CD4-positive, alpha-beta T cell (primary cell): ENCODE measurements around the gene OSBPL1A. TPM values are rescaled to one million over a fixed set of nuclear protein-coding genes. Genes with fewer than 3 reads are reported as not detected.

Source experiments
- ATAC-seq: fragments of 200-7000 bp; cut with Tn5 transposase; one replicate; pipeline ENCODE4 v1.10.0; 2022; ENCODE audit warnings: mild to moderate bottlenecking; ENCODE audit not compliant: poor library complexity
- CTCF ChIA-PET: fragments of 350-600 bp; sonication (Branson Sonifier 250); formaldehyde crosslinking; loops from one replicate; lab custom pipeline; 2021; ENCODE audit warnings: antibody characterized with exemption, inconsistent platforms; lab: Charles Lee
- POLR2A ChIA-PET: fragments of 350-600 bp; sonication (Branson Sonifier 250); formaldehyde crosslinking; loops from one replicate; lab custom pipeline; 2021; ENCODE audit warnings: antibody characterized with exemption, inconsistent platforms; lab: Charles Lee
- DNase-seq, 14 experiments: peaks; one replicate each; pipeline ENCODE4 v3.0.0-alpha.2; 2013 to 2020; ENCODE audit warnings: mixed read lengths in 2 of 14
- H3K27ac ChIP-seq, 2 donors: one replicate each; pipeline versions ENCODE4 v1.5.1 to v1.7.0; 2013; ENCODE audit warnings: low read length in 2 of 2, low read depth in 1 of 2, mild to moderate bottlenecking in 1 of 2
- H3K27me3 ChIP-seq, 2 experiments: 1 replicate in 1 of 2; 2 replicates in 1 of 2; pipeline versions ENCODE4 v1.6.1 to v1.7.0; 2013; ENCODE audit warnings: low read length in 2 of 2, control low read depth in 1 of 2, mild to moderate bottlenecking in 1 of 2, moderate library complexity in 1 of 2; ENCODE audit not compliant: insufficient read depth in 2 of 2, control insufficient read depth in 1 of 2
- H3K36me3 ChIP-seq: one replicate; pipeline ENCODE4 v1.6.1; 2013; ENCODE audit warnings: low read length, control low read depth; ENCODE audit not compliant: insufficient read depth
- H3K4me1 ChIP-seq: one replicate; pipeline ENCODE4 v1.6.1; 2013; ENCODE audit warnings: low read length, control low read depth; ENCODE audit not compliant: insufficient read depth
- H3K4me3 ChIP-seq: one replicate; pipeline ENCODE4 v1.5.1; 2013; ENCODE audit warnings: mild to moderate bottlenecking, low read length, moderate library complexity
- H3K9me3 ChIP-seq, 2 experiments: 1 replicate in 1 of 2; 2 replicates in 1 of 2; pipeline versions ENCODE4 v1.6.1 to v1.7.0; 2013; ENCODE audit warnings: low read length in 2 of 2, mild to moderate bottlenecking in 2 of 2, control low read depth in 1 of 2, moderate library complexity in 1 of 2; ENCODE audit not compliant: control insufficient read depth in 1 of 2, insufficient read depth in 1 of 2
- H3K27ac Mint-ChIP-seq: one replicate; pipeline ENCODE4 v1.8.0; 2020; ENCODE audit warnings: mixed read lengths
- H3K27me3 Mint-ChIP-seq: one replicate; pipeline ENCODE4 v1.8.0; 2021; ENCODE audit warnings: mixed read lengths
- H3K36me3 Mint-ChIP-seq: one replicate; pipeline ENCODE4 v1.8.0; 2021; ENCODE audit warnings: low read depth, mixed read lengths
- H3K4me1 Mint-ChIP-seq: one replicate; pipeline ENCODE4 v1.8.0; 2021; ENCODE audit warnings: low read depth, mixed read lengths
- H3K4me3 Mint-ChIP-seq: one replicate; pipeline ENCODE4 v1.8.0; 2020; ENCODE audit warnings: mild to moderate bottlenecking, mixed read lengths
- H3K9me3 Mint-ChIP-seq: one replicate; pipeline ENCODE4 v1.8.0; 2020; ENCODE audit warnings: mixed read lengths
- CTCF ChIP-seq: fragments of 200-600 bp; IDR thresholded peaks from one replicate; pipeline ENCODE4 v1.8.0; 2022; ENCODE audit warnings: antibody characterized with exemption, mild to moderate bottlenecking
- intact Hi-C, 2 experiments: fragments of 100-400 bp; cut with DNase I in 1 of 2; cut with micrococcal nuclease in 1 of 2; formaldehyde crosslinking; loops; one replicate each; pipeline versions ENCODE4 v1.15.1 to v1.9.0; 2023 to 2025; cut with DNase I, micrococcal nuclease
- total RNA-seq, 174 experiments: library from RNA in 2 of 174; stranded (reverse) in 2 of 174; gene quantifications; one replicate each; pipeline ENCODE4 v1.2.3 and lab custom pipeline; 2021 to 2026

Gene OSBPL1A
- total RNA-seq, 2 experiments from 2014 or later, result 2.7 TPM

GRCh38 chr18:24232800-24233199, 164.8 kb downstream of the OSBPL1A start:
- TF ChIP-seq CTCF, result no peak
- Mint-ChIP-seq H3K4me1 (no peaks in the 10 kb centered on the region), H3K36me3 (no peaks in the 10 kb centered on the region), H3K27ac (no peak overlapping the region), H3K9me3 (no peaks in the 10 kb centered on the region), H3K4me3 (no peak overlapping the region), H3K27me3 (peaks cover 5% of the 10 kb centered on the region)
- H3K36me3 ChIP-seq, result no peaks in the 10 kb centered on the region
- H3K4me1 ChIP-seq, result no peaks in the 10 kb centered on the region
- DNase-seq (no peak), ATAC-seq (no peak)
- CTCF ChIA-PET, result no interaction called here
- intact Hi-C loops, result no loop called here
- no peaks in the 10 kb centered on the region for H3K27me3 ChIP-seq
- no peak overlapping the region for H3K27ac ChIP-seq
- H3K4me3 ChIP-seq, result no peak overlapping the region
- POLR2A ChIA-PET, result no interaction called here
- H3K9me3 ChIP-seq, result no peaks in the 10 kb centered on the region

DNA sequence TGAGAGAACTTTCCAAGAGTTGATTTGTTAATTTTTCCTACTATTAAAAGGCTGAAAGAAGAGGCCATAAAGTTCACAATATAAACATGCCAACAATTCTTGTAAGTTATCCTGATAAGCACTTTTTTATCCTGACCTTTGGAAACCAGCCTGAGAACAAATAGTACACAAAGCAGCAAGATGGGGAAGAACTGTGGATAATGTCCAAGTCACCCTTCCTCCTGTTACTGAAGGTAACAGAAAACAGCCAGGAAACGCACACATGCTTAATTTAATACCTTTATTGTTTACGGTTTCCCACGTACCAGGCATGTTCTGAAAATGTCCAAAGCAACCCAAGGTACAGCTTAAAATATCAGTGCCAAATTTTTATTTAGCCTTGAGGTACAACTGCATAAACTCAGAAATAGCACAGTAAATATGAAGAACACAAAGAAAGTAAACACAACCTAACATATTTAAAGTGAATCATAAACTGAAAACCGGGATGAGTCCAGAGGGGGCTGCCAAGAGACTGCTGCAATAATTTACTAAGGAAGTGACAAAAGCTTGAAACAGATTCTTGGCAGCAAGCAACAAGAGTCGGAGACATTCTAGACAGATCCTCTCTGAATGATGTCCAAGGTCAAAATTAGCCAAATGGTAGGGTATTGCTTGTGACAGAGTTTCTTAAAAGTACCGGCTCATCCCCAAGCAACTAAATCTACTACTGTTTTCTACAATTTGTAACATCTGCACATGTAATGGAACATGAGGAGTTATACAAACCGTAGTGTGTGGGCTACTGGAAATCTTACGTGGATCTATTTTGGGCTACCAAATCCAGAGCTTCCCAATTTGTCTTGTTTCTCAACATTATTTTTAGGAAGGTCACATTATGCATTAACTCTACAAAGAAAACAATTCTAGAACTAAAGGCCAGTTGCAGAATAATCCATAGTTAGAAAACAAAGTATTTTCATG, 165.6 kb downstream of the OSBPL1A start:
- H3K27ac Mint-ChIP-seq, result no peak overlapping the region
- Histone ChIP-seq H3K9me3 (no peaks in the 10 kb centered on the region), H3K27ac (no peak overlapping the region), H3K4me1 (no peaks in the 10 kb centered on the region), H3K36me3 (no peaks in the 10 kb centered on the region), H3K4me3 (no peak overlapping the region), H3K27me3 (no peaks in the 10 kb centered on the region)
- ATAC-seq, result no peak
- no peaks in the 10 kb centered on the region for H3K36me3 Mint-ChIP-seq
- H3K4me1 Mint-ChIP-seq, result no peaks in the 10 kb centered on the region
- DNase-seq, result no peak
- no peak for TF ChIP-seq CTCF
- H3K9me3 Mint-ChIP-seq, result no peaks in the 10 kb centered on the region
- H3K4me3 Mint-ChIP-seq, result no peak overlapping the region
- ChIA-PET POLR2A (no interaction called here), CTCF (no interaction called here)
- intact Hi-C loops, result no loop called here
- H3K27me3 Mint-ChIP-seq, result peaks cover 5% of the 10 kb centered on the region

- H3K27ac ChIP-seq, result no peak overlapping the region
- CTCF ChIA-PET, result no interaction called here
- no peaks in the 10 kb centered on the region for H3K36me3 ChIP-seq
- H3K27me3 ChIP-seq, result no peaks in the 10 kb centered on the region
- no peaks in the 10 kb centered on the region for H3K9me3 ChIP-seq
- TF ChIP-seq CTCF, result no peak
- ATAC-seq (no peak), DNase-seq (no peak)
- H3K4me1 Mint-ChIP-seq, result no peaks in the 10 kb centered on the region
- no peaks in the 10 kb centered on the region for H3K9me3 Mint-ChIP-seq
- H3K27ac Mint-ChIP-seq, result no peak overlapping the region
- POLR2A ChIA-PET, result no interaction called here
- H3K4me3 Mint-ChIP-seq, result no peak overlapping the region
- H3K36me3 Mint-ChIP-seq, result no peaks in the 10 kb centered on the region
- no peak overlapping the region for H3K4me3 ChIP-seq
- no peaks in the 10 kb centered on the region for H3K4me1 ChIP-seq
- peaks cover 12% of the 10 kb centered on the region for H3K27me3 Mint-ChIP-seq
- intact Hi-C loops, result no loop called here
Measured at GRCh38 chr18:24230766-24231165, 166.9 kb downstream of the OSBPL1A start.
